OCI-M2 (cell line): ENCODE data around the gene HPCAL1.

Experiments used
- DNase-seq: peaks from one replicate; lab custom pipeline; 2025; ENCODE audit not compliant: unreplicated experiment; lab: John Stamatoyannopoulos, UW

The HPCAL1 gene

DNA sequence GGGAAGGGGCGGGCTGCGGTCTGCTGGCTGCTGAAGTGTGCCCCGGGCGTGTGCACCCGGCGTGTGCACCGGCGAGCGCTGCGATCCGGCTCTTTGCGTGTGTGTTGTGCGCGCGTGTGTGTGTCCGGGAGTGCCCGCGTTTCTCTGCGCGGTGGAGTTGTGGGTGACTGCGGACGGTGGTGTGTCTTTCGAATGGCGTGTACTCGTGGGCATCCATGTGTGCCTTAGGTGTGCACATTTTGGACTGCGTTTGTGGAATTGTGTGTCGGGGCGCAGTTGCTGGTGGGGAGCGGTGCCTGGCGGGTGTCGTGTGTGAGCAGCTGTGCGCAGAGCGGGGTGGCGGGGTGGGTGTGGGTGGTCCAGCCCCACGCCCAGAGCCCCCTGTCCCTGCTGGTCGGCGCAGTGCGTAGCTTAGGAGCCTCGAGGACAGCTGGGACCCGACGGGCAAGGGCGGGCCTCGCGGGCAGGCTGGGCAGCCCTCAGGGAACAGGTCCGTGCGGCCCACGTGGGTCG lies 533 bp downstream of the HPCAL1 start:
- no peak for DNase-seq

- no peak for DNase-seq
These were observed 1.1 kb downstream of the HPCAL1 start for GRCh38 chr2:10303694-10304378.

DNA sequence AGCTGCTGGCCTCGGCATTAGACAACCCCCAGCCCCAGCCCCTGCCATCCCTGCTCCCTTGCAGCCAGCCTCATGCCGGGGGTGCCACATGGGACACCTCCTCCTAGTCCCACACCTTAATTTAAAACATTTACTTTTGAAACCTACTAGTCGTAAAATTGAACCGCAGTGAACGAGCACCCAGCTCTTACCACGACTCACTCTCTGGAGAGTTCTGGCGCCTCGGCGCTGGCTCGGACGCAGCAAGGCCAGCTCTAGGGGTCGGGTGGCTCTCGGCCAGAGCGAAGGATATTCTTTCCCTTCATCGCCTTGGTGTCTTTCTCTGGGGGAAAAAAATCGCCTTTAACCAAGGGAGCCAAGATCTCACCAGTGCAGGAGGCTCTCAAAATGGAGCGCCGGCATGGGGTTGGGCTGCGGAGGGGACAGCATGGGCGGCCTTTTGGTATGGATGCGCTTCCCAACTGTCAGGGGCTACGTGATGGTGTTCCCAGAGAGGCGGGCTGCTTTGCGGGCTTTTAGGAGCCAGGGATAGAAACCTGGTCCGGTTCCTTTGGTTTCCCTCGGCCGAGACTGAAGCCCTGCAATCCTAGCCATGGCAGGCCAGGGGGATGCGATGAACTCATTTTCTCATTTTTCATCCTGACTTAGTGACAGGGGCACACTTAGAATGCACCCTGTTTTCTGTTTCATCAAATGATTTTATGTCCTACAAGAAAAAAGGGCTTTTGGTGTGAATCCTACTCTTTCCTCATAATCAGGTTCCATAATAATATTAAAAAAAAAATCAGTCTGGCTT lies 2.0 kb downstream of the HPCAL1 start:
- DNase-seq = no peak

DNA sequence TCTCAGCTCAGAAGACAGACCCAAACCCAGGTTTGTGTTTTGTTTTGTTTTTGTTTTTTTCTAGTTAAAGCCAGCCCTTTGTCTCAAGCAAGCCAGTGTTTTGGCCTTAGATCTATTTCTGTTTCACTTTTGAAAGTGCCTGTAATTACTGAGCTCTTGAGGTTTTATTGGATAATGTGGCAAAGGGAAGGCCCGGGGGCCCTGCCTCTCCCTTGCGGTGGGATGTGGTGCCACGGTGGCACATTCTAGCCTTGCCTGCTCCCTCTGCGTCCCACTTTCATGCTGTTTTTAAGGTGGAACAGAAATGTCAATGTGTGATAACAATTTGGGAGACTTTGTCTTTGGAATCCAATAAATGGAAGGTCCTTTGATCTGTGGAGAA lies 2.5 kb downstream of the HPCAL1 start:
- DNase-seq = no peak

GRCh38 chr2:10305715-10306114 lies 3.0 kb downstream of the HPCAL1 start:
- DNase-seq = no peak

GRCh38 chr2:10306901-10307463 lies 4.3 kb downstream of the HPCAL1 start:
- DNase-seq = no peak

- DNase-seq = no peak
These were observed 5.0 kb downstream of the HPCAL1 start for GRCh38 chr2:10307561-10308156.

DNA sequence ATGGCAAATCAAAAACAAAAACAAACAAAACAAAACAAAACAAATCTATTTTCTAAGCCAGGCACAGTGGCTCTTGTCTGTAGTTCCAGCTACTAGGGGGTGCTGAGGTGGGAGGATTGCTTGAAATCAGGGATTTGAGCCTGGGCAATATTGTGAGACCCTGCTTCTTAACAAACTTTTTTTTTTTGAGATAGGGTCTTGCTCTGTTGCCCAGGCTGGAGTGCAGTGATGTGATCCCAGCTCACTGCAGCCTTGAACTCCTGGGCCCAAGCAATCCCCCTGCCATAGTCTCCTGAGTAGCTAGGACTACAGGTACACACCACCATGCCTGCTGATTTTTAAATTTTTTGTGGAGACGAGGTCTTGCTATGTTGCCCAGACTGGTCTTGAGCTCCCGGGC lies 6.2 kb downstream of the HPCAL1 start:
- DNase-seq = no peak

GRCh38 chr2:10309286-10309685 lies 6.6 kb downstream of the HPCAL1 start:
- DNase-seq = no peak

DNA sequence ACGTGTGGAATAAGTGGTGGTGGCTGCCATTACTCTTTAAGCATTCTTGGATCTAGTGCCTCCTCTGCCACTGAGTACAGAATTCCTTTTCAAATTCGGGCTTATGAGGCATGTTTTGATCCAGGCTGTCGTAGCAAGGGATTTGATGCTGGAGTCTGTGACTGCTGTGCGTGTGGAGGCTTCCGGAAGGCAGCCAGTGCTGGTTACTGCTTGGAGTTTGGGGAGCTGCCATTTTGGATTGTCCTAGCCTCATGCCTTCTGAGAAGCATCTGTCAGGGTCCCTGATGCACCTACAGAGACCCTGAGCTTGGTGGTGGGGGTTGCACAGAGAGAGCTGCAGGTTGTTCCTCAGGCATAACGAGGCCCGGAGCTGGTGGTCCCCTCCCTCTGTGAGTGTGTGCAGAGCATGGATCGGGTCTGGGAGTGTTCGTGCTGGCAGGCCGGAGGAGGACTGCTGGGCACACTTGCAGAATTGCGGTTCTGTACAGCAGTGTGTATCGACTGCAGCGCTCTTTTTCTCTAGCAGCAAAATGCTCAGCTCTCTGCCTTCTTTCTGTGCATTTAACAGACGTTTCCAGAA lies 7.7 kb downstream of the HPCAL1 start:
- DNase-seq = no peak

GRCh38 chr2:10311736-10312135 lies 9.0 kb downstream of the HPCAL1 start:
- no peak for DNase-seq

GRCh38 chr2:10312437-10312957 lies 9.8 kb downstream of the HPCAL1 start:
- no peak for DNase-seq

DNA sequence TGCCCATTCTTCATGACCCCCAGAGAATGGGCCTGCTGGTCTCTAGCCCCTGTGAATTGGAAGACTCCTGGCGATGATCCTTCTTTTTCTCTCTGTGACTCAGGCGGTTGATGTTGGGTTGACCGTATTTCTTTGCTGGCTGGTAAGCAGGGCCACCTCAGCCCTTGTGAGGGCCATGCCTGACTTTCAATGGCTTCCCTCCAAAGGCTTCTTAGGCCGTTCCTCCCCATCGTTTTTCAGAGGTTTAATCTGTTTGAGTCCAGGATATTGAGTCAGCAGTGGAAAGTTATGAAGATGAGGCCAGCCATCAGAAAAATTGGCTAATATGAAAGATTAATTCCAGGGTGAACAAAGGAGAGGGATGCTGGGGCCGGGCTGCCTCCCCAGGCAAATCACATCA lies 13.6 kb downstream of the HPCAL1 start:
- DNase-seq = no peak

DNA sequence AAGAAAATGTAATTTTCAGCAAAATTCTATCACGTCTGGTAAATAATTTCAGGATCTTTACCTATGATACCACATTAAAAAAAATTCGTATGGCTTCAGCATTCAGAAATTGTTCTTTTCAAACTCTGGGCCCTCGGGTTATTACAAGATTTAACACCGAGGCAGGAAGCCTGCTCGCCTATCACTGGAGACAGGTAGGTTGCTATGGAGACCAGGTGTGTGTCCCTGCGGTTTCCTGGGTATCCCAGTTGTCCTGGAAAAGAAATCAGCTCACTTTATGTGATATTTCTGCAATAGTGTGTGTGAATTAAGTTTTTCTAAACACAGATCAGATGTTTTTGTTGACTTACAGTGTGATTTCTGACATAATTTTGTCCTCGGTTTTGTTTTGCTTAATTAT lies 14.2 kb downstream of the HPCAL1 start:
- DNase-seq = no peak

GRCh38 chr2:10317646-10318045 lies 14.9 kb downstream of the HPCAL1 start:
- no peak for DNase-seq

GRCh38 chr2:10318345-10318744 lies 15.6 kb downstream of the HPCAL1 start:
- no peak for DNase-seq

- no peak for DNase-seq
These were observed 17.3 kb downstream of the HPCAL1 start for GRCh38 chr2:10319892-10320574.

DNA sequence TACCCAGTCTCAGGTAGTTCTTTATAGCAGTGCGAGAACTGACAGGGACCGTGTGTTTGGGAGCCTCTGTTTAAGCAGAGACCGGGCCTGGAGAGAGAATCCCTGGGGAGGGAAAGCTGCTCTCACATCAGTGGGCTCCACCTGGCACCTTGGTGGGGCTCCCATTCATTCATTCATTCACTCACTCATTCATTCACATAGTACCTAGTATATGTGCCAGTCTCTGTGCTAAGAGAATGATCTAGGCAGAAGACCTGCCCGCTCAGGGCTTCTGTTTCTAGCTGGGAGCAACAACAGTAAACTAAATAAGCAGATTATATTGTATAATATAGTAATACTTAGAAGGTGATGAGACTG lies 17.8 kb downstream of the HPCAL1 start:
- no peak for DNase-seq

GRCh38 chr2:10320933-10321332 lies 18.2 kb downstream of the HPCAL1 start:
- DNase-seq = no peak

- DNase-seq = no peak
These were observed 18.9 kb downstream of the HPCAL1 start for GRCh38 chr2:10321622-10322021.

- no peak for DNase-seq
These were observed 19.8 kb downstream of the HPCAL1 start for GRCh38 chr2:10322481-10322880.
